NCI-H2107 (cell line): Measurements from ENCODE around the gene GOPC.

Experiments
- DNase-seq: peaks from one replicate; lab custom pipeline; 2025; lab: John Stamatoyannopoulos, UW

The GOPC gene

GRCh38 chr6:117595099-117595923 lies 7.0 kb downstream of the GOPC start:
- DNase-seq, result no peak

- DNase-seq, result no peak
These were observed 9.1 kb downstream of the GOPC start for GRCh38 chr6:117592983-117593759.

DNA sequence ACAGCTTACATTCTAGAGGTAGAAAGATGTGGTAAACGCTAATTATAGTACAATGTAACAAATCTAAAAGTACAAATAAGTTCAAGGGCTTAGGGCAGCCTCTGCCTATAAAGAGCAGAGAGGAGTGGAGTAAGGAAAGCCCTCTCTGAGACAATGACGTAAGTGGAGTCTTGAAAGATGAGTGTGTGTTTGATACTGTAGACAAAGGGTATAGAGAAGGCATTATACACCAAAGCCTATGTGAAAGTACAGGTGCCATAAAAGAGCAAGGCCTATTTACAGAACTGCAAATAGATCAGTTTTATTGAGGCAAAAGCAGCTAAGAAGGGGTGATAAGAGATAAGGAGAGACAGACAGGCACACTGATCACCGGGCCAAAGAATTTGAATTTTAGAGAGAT lies 10.9 kb downstream of the GOPC start:
- no peak for DNase-seq

GRCh38 chr6:117590447-117590846 lies 11.9 kb downstream of the GOPC start:
- DNase-seq, result no peak

DNA sequence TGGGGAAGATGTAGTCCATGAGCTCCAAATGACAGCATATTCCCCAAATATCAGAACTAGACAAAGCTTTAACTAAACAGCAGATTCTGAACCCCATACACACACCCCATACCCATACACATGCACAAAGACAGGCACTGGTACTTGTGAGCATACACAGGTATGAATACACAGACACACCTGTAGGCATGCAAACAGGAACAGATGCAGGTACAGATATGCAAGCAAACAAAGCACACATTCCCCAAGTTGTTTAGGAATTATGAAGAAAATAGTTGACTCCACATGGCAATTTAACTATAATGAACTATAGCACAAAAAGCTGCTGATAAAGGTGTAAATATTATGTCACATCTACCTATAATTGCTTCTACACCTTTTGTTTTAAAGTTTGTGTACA lies 16.7 kb downstream of the GOPC start:
- no peak for DNase-seq

DNA sequence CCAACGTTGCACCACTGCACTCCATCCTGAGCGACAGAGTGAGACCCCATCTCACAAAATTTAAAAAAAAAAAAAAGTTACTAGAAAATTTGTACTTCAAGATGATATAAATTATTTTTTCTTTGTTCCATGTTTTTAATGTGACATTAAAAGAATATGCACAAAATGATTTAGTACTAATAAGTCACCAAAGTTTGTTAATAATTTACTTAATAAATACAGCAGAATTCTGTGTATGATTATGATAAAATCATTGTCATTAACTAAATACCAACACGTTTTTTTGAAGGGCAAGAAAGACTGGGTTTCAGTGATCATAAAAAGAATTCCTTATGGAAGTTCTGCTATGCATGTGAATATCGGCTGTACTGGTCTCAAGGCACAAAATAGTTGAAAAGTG lies 28.1 kb downstream of the GOPC start:
- DNase-seq, result no peak

DNA sequence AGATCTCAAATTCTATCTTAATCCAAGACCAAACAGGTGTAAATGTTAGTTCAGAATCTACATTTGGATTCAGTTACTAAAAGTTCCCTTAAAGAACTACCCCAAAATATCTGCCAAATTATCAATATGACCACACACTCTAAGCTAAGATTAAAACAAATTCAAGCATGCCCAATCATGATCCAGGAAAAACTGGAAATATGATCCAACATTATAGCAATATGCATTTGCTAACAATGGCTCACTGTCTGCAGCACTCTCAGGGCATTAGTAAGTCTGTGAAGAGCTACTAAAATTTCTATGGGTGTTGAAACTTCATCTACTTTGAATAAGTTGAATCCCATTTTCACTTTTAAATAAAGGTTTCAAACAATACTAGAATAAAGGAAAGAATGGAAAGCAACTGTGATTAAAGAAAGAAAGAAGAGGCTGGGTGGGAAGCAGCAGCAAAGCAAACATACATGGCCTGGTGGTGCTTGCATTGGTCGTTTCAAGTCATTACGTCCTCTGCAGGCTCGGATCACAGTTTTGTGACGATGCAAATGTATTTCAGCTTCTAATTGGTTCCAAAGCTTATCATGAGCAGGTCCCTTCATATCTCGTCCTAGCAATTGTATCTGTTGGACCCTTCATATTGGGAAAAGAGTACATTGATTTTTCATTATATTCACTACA lies 29.2 kb downstream of the GOPC start:
- no peak for DNase-seq

GRCh38 chr6:117568831-117569410 lies 33.4 kb downstream of the GOPC start:
- no peak for DNase-seq

DNA sequence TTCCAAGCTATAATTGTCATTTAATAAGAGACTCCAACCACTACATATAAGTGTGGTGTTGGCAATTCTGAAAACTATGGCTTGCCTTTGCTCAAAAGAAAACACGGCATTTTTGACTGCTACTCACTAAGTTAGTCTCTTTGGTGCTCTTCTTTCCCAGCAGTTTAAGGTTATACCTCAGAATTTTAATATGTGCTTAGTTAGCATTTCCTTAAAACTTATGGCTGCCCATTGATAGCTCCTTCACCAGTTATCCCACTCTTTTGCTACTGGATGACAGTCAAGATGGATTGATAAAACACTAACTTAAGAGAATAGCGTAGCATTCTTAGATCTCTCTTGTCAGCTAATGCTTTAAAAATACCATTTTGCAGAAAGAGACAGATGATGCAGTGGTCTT lies 34.1 kb downstream of the GOPC start:
- no peak for DNase-seq

GRCh38 chr6:117564681-117565080 lies 37.6 kb downstream of the GOPC start:
- no peak for DNase-seq

GRCh38 chr6:117561128-117561527 lies 41.2 kb downstream of the GOPC start:
- DNase-seq, result no peak

DNA sequence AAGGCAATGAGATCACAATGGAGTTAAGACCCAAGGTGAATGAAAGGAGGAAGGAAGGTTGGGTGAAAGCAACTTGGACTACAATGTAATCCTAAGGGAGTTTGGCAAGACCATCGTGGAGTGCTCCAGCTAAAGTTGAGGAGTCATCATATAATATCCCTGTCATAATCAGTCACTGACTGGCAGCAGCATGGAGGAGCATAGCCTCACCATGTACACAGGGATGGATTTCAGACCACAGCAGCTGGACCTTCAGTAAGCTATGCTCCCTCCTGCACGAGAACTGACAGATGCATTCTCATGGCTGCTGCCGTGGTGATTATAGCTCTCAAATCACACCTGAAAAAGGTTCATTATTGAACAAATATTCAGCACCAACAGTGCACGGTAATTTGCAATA lies 43.0 kb downstream of the GOPC start:
- DNase-seq, result no peak

GRCh38 chr6:117558818-117559217 lies 43.5 kb downstream of the GOPC start:
- no peak for DNase-seq

DNA sequence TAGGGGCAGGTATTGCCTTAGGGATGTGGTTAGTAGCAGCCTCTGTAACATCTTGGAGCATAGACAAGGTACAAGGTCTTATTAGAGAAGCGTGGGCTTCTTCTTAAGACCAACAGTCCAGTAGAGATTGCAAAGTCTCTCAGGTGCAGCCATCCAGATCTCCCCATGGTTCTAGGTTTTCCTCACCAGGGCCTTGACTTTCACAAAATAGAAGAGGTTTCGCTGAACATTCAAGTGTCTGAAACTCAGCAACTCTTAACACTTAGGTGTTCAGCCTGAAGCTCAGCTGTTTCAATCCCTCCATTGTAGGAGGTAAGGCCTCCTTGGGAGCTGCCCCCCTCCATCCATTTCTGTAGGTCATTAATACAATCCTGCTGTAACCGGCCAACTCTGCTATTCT lies 44.4 kb downstream of the GOPC start:
- DNase-seq, result no peak

DNA sequence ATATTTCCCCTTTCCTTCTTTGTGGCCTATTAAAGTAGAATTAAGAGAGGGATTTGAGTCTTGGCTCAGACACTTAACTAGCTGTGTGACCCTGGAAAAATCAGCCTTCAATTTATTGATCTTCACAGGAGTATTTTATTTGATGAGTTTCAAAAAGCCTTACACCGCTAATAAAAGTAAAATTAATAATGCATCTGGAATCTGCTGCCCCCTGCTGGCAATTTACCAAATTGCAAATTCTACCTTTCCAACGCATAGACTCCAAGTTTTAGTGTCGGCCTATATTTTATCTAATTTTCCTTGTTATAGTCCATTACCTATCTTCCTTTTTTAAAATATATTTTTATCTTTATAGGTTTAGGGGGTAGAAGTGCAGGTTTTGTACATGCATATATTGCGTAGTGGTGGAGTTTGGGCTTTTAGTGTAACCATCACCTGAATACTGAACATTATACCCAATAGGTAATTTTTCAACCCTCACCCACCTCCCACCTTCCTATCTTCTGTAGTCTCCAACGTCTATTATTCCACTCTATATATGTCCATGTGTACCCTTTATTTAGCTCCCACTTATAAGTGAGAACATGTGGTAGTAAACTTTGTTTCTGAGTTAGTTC lies 46.3 kb downstream of the GOPC start:
- peak; percentile 9 for DNase-seq

DNA sequence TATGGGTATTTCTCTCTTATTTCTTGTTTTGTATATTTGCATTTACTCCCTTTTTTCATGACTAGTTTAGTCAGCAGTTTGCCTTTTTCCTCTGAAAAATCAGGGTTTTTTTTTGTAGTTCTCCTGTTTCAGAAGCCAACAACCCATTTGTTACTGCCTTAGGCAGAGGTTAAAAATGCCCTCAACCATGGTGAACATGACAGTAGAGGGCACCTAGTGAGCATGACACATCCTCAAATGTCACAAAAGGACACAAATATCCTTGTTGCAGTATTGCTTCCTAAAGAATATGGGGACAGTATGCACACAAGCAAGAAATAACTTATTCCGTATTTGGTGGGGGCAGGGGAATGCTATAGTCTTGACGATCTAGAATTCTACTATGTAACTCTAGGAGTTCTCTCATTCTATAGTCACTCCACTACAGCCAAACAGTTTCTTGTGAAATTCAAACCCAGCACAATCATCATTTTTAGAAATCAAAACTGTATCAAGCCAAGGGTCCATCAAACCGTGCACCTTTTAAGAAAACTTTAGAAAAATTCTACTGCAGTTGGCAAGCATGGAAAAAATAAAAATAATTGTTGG lies 47.0 kb downstream of the GOPC start:
- DNase-seq, result no peak

- DNase-seq, result no peak
These were observed 49.2 kb downstream of the GOPC start for GRCh38 chr6:117553142-117553541.

GRCh38 chr6:117552618-117553017 lies 49.7 kb downstream of the GOPC start:
- DNase-seq, result no peak

GRCh38 chr6:117550618-117551242 lies 51.6 kb downstream of the GOPC start:
- no peak for DNase-seq

DNA sequence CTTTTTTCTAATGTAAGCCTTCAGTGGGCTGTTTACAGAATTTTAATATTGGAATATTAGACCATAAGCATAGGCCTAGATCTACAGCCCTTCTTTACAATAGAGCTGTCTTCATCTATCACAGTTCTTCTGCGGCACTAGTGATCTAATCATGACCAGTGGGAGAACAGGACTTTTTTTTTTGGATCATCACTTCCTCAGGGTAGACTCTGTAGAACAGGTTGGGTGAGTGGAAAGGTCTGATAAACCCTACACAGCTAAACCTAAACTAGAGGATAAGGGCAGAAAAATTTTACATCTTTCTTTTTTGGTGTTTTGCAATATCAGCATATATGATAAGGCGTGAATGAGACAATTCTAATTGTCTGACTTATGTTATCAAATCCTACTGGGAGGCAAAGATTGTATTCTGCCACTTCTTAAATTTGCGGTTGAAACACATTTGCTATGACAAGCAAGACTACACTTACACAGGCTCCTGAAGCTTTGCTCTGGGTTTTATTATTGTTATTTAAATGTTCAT lies 52.2 kb downstream of the GOPC start:
- DNase-seq, result no peak

- no peak for DNase-seq
These were observed 52.7 kb downstream of the GOPC start for GRCh38 chr6:117549611-117550010.
